ENCODE data around the gene MT2A. TPM values are rescaled to one million over a fixed set of nuclear protein-coding genes. Genes with fewer than 3 reads are reported as not detected.

MT2A gene
- total RNA-seq, 1 donor from 2014 or later = 160 TPM

DNA sequence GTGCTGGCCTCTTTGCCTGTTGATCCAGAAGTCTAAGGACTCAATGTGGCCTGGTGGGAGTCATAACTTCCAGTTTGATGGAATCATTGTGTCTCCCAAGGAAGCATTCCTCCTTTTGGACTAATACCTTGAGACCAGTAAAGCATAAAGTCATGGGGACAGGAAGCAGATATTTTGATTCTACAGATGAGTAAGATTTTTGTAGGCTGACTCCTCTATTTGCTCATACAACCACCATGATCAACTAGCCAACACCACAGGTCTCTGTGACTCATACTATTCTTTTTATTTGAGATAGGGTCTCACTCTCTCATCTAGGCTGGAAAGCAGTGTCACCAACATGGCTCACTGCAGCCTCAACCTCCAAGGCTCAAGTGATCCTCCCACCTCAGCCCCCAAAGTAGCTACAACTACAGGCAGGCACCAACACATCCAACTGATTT lies 6.2 kb downstream of the MT2A start:
- TF ChIP-seq, protein P1, sequence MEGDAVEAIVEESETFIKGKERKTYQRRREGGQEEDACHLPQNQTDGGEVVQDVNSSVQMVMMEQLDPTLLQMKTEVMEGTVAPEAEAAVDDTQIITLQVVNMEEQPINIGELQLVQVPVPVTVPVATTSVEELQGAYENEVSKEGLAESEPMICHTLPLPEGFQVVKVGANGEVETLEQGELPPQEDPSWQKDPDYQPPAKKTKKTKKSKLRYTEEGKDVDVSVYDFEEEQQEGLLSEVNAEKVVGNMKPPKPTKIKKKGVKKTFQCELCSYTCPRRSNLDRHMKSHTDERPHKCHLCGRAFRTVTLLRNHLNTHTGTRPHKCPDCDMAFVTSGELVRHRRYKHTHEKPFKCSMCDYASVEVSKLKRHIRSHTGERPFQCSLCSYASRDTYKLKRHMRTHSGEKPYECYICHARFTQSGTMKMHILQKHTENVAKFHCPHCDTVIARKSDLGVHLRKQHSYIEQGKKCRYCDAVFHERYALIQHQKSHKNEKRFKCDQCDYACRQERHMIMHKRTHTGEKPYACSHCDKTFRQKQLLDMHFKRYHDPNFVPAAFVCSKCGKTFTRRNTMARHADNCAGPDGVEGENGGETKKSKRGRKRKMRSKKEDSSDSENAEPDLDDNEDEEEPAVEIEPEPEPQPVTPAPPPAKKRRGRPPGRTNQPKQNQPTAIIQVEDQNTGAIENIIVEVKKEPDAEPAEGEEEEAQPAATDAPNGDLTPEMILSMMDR (IDR thresholded peaks at IDR 0.05) = no peak
- Mint-ChIP-seq H3K36me3 (ENCODE audit: low read depth) (no peaks in the 10 kb centered on the region), H3K4me3 (ENCODE audit: unreplicated experiment) (no peak overlapping the region), H3K27ac (ENCODE audit: unreplicated experiment) (no peak overlapping the region), H3K27me3 (ENCODE audit: low read depth) (peaks cover 2% of the 10 kb centered on the region), H3K9me3 (ENCODE audit: low read depth) (no peaks in the 10 kb centered on the region), H3K4me1 (ENCODE audit: low read depth) (peaks cover 49% of the 10 kb centered on the region)
- DNase-seq (ENCODE audit: low spot score) = no peak

DNA sequence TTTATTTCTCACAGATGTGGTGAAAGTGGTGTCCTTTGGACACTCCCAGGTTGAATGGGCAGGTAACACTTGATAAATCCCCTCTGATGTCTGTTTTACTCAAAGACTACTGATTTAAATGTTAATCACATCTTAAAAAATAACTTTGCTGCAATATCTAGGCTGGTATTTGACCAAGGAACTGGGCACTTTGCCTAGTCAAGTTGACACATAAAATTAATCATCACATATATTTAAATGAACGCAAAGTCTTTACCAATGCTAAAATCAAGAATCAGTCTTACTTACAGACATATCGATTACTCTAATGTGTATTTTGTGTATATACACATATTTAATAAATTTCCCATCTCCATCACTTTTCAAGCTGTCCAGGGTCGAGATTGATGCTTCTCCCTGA lies 7.0 kb downstream of the MT2A start:
- H3K4me1 Mint-ChIP-seq (ENCODE audit: low read depth) = peaks cover 41% of the 10 kb centered on the region
- H3K27ac Mint-ChIP-seq (ENCODE audit: unreplicated experiment) = no peak overlapping the region
- H3K4me3 Mint-ChIP-seq (ENCODE audit: unreplicated experiment) = no peak overlapping the region
- TF ChIP-seq, protein P1 (IDR thresholded peaks at IDR 0.05) = no peak
- no peak for DNase-seq (ENCODE audit: low spot score)
- peaks cover 2% of the 10 kb centered on the region for H3K27me3 Mint-ChIP-seq (ENCODE audit: low read depth)
- no peaks in the 10 kb centered on the region for H3K36me3 Mint-ChIP-seq (ENCODE audit: low read depth)
- no peaks in the 10 kb centered on the region for H3K9me3 Mint-ChIP-seq (ENCODE audit: low read depth)

DNA sequence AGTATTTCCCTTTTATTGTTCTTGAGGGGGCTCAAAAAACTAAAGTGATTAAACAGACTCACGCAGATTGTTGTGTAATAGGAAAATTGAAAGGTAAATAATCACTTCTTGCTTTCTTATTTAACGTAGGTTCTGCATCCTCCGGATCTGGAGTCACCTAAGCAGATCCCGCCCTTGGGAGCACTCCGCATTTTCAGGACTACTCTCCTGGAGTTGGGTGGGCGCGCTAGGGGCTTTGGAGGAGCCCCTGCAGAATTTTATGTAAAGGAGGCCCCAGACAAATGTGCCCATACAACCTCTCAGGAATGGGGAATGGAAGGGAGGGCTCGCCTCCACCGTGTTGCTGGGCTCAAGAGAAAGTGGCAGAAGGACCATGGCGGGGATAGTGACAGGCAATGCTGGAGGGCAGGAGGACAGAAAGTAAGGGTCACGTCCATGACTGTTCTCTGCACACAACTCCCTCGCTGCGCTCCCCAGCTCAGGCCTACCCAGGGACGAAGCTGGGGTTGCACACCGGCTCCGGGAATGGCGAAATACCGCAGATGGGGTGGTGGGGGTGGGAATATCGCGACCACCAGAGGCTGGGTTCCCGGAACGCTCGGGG lies 8.3 kb downstream of the MT2A start:
- TF ChIP-seq, protein P1 (IDR thresholded peaks at IDR 0.05) = no peak
- no peak for DNase-seq (ENCODE audit: low spot score)
- peak overlapping the region; percentile 9 for H3K4me3 Mint-ChIP-seq (ENCODE audit: unreplicated experiment)
- no peaks in the 10 kb centered on the region for H3K36me3 Mint-ChIP-seq (ENCODE audit: low read depth)
- no peak overlapping the region for H3K27ac Mint-ChIP-seq (ENCODE audit: unreplicated experiment)
- H3K27me3 Mint-ChIP-seq (ENCODE audit: low read depth) = peaks cover 2% of the 10 kb centered on the region
- peaks cover 34% of the 10 kb centered on the region for H3K4me1 Mint-ChIP-seq (ENCODE audit: low read depth)
- H3K9me3 Mint-ChIP-seq (ENCODE audit: low read depth) = no peaks in the 10 kb centered on the region

DNA sequence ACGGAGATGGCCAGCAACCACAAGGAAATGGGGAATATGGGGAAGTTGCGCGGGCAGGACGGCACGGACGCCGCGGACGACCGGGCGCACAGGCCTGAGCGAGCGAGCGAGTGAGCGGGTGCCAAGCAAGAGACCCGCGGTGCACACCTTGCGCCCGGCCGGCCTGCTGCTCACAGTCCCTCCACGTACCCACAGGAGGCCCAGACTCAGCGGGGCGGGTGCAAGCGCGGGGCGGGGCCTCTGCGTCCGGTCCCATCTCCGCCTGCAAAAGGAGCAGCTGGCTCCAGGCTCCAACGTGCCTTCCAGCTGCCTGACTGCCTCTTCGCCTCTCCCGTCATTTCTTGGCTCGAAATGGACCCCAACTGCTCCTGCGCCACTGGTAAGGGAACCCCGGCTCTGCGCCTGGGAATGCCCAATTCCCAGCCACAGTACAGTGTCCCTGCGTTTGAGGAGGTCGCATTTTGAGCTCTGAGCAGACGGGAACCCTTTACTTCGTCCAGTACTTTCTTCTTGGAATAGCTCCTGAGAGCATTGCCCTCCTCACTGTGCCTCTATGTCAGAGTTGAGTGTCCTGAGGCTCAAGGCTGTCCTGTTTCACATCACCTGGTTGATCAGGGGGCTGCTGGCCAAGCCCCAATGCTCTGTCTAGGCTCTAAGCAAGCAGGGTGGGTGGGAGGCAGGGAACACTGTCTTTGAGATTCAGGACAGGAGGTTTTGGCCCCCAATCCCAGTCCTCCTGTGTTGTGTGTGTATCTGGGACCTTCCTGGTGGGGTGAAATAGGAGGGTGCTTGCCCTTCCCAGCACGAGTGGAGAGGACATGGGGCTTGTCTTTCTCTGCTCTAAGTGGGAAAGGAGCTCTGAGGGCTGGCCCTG lies 9.1 kb downstream of the MT2A start:
- Mint-ChIP-seq H3K4me1 (ENCODE audit: low read depth) (peaks cover 34% of the 10 kb centered on the region), H3K27me3 (ENCODE audit: low read depth) (peaks cover 2% of the 10 kb centered on the region), H3K27ac (ENCODE audit: unreplicated experiment) (no peak overlapping the region), H3K4me3 (ENCODE audit: unreplicated experiment) (peak overlapping the region; percentile 55), H3K9me3 (ENCODE audit: low read depth) (no peaks in the 10 kb centered on the region), H3K36me3 (ENCODE audit: low read depth) (no peaks in the 10 kb centered on the region)
- TF ChIP-seq, protein P1 (IDR thresholded peaks at IDR 0.05) = no peak
- DNase-seq (ENCODE audit: low spot score) = no peak

DNA sequence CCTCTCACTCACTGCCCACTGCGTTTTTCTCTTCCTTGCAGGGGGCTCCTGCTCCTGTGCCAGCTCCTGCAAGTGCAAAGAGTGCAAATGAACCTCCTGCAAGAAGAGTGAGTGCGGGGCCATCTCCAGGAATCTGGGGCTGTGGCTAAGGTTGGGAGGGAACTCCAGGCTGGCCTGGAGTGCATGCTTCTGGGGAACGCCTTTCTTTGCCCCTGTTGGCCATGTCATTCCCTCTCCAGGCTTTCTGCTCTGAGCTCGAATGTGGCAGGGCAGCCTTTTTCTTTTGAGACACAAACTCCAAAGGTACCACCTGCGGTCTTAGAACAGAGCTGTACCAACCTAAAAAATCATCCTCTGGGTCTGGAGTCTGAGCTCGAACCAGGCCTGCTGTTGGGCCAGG lies 9.8 kb downstream of the MT2A start:
- Mint-ChIP-seq H3K27ac (ENCODE audit: unreplicated experiment) (no peak overlapping the region), H3K4me1 (ENCODE audit: low read depth) (peaks cover 32% of the 10 kb centered on the region), H3K4me3 (ENCODE audit: unreplicated experiment) (no peak overlapping the region), H3K36me3 (ENCODE audit: low read depth) (no peaks in the 10 kb centered on the region), H3K9me3 (ENCODE audit: low read depth) (no peaks in the 10 kb centered on the region), H3K27me3 (ENCODE audit: low read depth) (peaks cover 2% of the 10 kb centered on the region)
- TF ChIP-seq, protein P1 (IDR thresholded peaks at IDR 0.05) = no peak
- no peak for DNase-seq (ENCODE audit: low spot score)
